HCT116 (cell line): ENCODE data around the gene HDAC8. TPM values are rescaled to one million over a fixed set of nuclear protein-coding genes. Genes with fewer than 3 reads are reported as not detected.

Source experiments
- ATAC-seq: fragments of 200-7000 bp; cut with Tn5 transposase; 2 replicates; pipeline ENCODE4 v1.9.1; 2020; ENCODE audit warnings: mild to moderate bottlenecking, moderate library complexity
- BruUV-seq: library from RNA; stranded (reverse); fragments of 400-500 nt; replicated peaks from 2 replicates; lab custom pipeline; 2021; lab: Mats Ljungman, UMichigan
- CTCF ChIA-PET: fragments of 300-600 bp; sonication (Branson Sonifier 250); formaldehyde crosslinking; loops from one replicate; lab custom pipeline; 2021; ENCODE audit warnings: antibody characterized with exemption; lab: Charles Lee
- POLR2A ChIA-PET: fragments of 300-600, 350-600 bp; sonication (Branson Sonifier 250); formaldehyde crosslinking; loops from one replicate; lab custom pipeline; 2021; ENCODE audit warnings: antibody characterized with exemption; lab: Charles Lee
- RAD21 ChIA-PET, 2 experiments: fragments of 300-600 bp; sonication (Branson Sonifier 250); formaldehyde crosslinking; loops; one replicate each; lab custom pipeline; 2023; ENCODE audit warnings: low total read pairs in 2 of 2; ENCODE audit not compliant: uncharacterized antibody in 2 of 2, unreplicated experiment in 2 of 2, low non-redundant PET in 1 of 2; lab: Charles Lee
- DNase-seq: peaks from one replicate; pipeline ENCODE4 v3.0.0-alpha.2; 2010; ENCODE audit warnings: low read depth, low spot score
- H2AFZ ChIP-seq: fragments of 200-600 bp; shearing (Covaris generic), sonication (generic); 2 replicates; pipeline ENCODE4 v1.6.1; 2017; ENCODE audit warnings: low read depth, mixed run types, mixed read lengths, antibody characterized with exemption, low read length; ENCODE audit not compliant: poor library complexity, severe bottlenecking
- H3K27ac ChIP-seq: 2 replicates; pipeline ENCODE4 v1.5.1; 2012; ENCODE audit warnings: low read depth, low read length
- H3K27me3 ChIP-seq: fragments of 200-600 bp; sonication (generic); 2 replicates; pipeline ENCODE4 v1.6.1; 2016; ENCODE audit warnings: mixed run types, low read length, mixed read lengths; ENCODE audit not compliant: insufficient read depth
- H3K36me3 ChIP-seq, 2 experiments: fragments of 200-500 bp in 1 of 2; fragments of 200-600 bp in 1 of 2; sonication (Bioruptor generic) in 1 of 2; sonication (generic) in 1 of 2; 2 replicates each; pipeline versions ENCODE4 v1.5.1 to v1.6.1; 2014 to 2016; ENCODE audit warnings: low read length in 2 of 2, inconsistent platforms in 1 of 2, mixed read lengths in 1 of 2, mixed run types in 1 of 2; ENCODE audit not compliant: insufficient read depth in 2 of 2, control insufficient read depth in 1 of 2
- H3K4me1 ChIP-seq, 2 experiments: fragments of 200-600 bp in 1 of 2; sonication (generic) in 1 of 2; 2 replicates each; pipeline versions ENCODE4 v1.5.1 to v1.6.1; 2012 to 2017; ENCODE audit warnings: low read length in 2 of 2, inconsistent platforms in 1 of 2, mild to moderate bottlenecking in 1 of 2, mixed read lengths in 1 of 2, mixed run types in 1 of 2, moderate library complexity in 1 of 2; ENCODE audit not compliant: insufficient read depth in 2 of 2, control insufficient read depth in 1 of 2
- H3K4me2 ChIP-seq: fragments of 200-600 bp; sonication (generic); 2 replicates; pipeline ENCODE4 v1.6.1; 2017; ENCODE audit warnings: mixed run types, low read length, mixed read lengths
- H3K4me3 ChIP-seq, 2 experiments: fragments of 200-600 bp in 1 of 2; sonication (generic) in 1 of 2; replicated peaks in 1 of 2; 2 replicates each; pipeline ENCODE4 v1.5.1; 2011 to 2016; ENCODE audit warnings: low read length in 2 of 2, control low read depth in 1 of 2, low read depth in 1 of 2, mild to moderate bottlenecking in 1 of 2, mixed read lengths in 1 of 2, mixed run types in 1 of 2
- H3K79me2 ChIP-seq: fragments of 200-600 bp; sonication (generic); 2 replicates; pipeline ENCODE4 v1.6.1; 2017; ENCODE audit warnings: mild to moderate bottlenecking, mixed run types, low read length, moderate library complexity, mixed read lengths; ENCODE audit not compliant: insufficient read depth
- H3K9ac ChIP-seq: fragments of 200-600 bp; sonication (generic); 2 replicates; pipeline ENCODE4 v1.6.1; 2016; ENCODE audit warnings: low read length, mixed read lengths
- H3K9me2 ChIP-seq: fragments of 200-600 bp; sonication (generic), shearing (Covaris generic); 2 replicates; pipeline ENCODE4 v1.6.1; 2017; ENCODE audit warnings: mixed run types, mild to moderate bottlenecking, moderate library complexity; ENCODE audit not compliant: insufficient read depth
- H3K9me3 ChIP-seq, 2 experiments: fragments of 200-500 bp in 1 of 2; fragments of 200-600 bp in 1 of 2; sonication (Bioruptor generic) in 1 of 2; sonication (generic) in 1 of 2; 2 replicates each; pipeline ENCODE4 v1.6.1; 2014 to 2017; ENCODE audit warnings: low read length in 2 of 2, mixed read lengths in 2 of 2, inconsistent platforms in 1 of 2, low read depth in 1 of 2, mild to moderate bottlenecking in 1 of 2, mixed run types in 1 of 2, moderate library complexity in 1 of 2; ENCODE audit not compliant: control insufficient read depth in 1 of 2, insufficient read depth in 1 of 2
- H4K20me1 ChIP-seq: fragments of 200-600 bp; sonication (generic), shearing (Covaris generic); 2 replicates; pipeline ENCODE4 v1.6.1; 2017; ENCODE audit warnings: mixed run types, mild to moderate bottlenecking, moderate library complexity; ENCODE audit not compliant: insufficient read depth
- ATF3 ChIP-seq: IDR thresholded peaks from 2 replicates; pipeline ENCODE4 v1.6.1; 2012
- CBX3 ChIP-seq: IDR thresholded peaks from 2 replicates; pipeline ENCODE4 v1.6.1; 2012; ENCODE audit warnings: low read depth
- EZH2 ChIP-seq: fragments of 200-600 bp; sonication (generic); IDR thresholded peaks from 2 replicates; pipeline ENCODE4 v1.6.1; 2017; ENCODE audit warnings: antibody characterized with exemption, mixed run types
- EZH2phosphoT487 ChIP-seq: fragments of 200-600 bp; IDR thresholded peaks from 2 replicates; pipeline ENCODE4 v1.6.1; 2018; ENCODE audit warnings: antibody characterized with exemption, borderline replicate concordance
- FOSL1 ChIP-seq: IDR thresholded peaks from 2 replicates; pipeline ENCODE4 v1.6.1; 2012; ENCODE audit warnings: low read depth
- MAX ChIP-seq: IDR thresholded peaks from 2 replicates; pipeline ENCODE4 v1.6.1; 2012
- POLR2AphosphoS5 ChIP-seq: IDR thresholded peaks from 2 replicates; pipeline ENCODE4 v1.6.1; 2011; ENCODE audit warnings: mild to moderate bottlenecking, low read depth, low read length, moderate library complexity
- RAD21 ChIP-seq: IDR thresholded peaks from 2 replicates; pipeline ENCODE4 v1.6.1; 2012; ENCODE audit warnings: low read depth, mild to moderate bottlenecking
- SIN3A ChIP-seq: IDR thresholded peaks from 2 replicates; pipeline ENCODE4 v1.6.1; 2012; ENCODE audit warnings: low read depth
- SRF ChIP-seq: IDR thresholded peaks from 2 replicates; pipeline ENCODE4 v1.6.1; 2012; ENCODE audit warnings: low read depth
- TCF7L2 ChIP-seq: IDR thresholded peaks from 2 replicates; pipeline ENCODE4 v1.7.0; 2011; ENCODE audit warnings: borderline replicate concordance, inconsistent platforms; ENCODE audit not compliant: insufficient read depth, insufficient read length; ENCODE audit errors: extremely low read depth
- ZFX ChIP-seq: fragments of 450-650 bp; IDR thresholded peaks from 2 replicates; pipeline ENCODE4 v1.6.1; 2017
- intact Hi-C: fragments of 100-400 bp; cut with micrococcal nuclease; formaldehyde crosslinking; loops from 2 replicates; pipeline ENCODE4 v1.10.0; 2022
- total RNA-seq: library from RNA; stranded (reverse); gene quantifications from one replicate; pipeline ENCODE4 v1.2.1, GENCODE V29; 2021; ENCODE audit not compliant: unreplicated experiment
- TF ChIP-seq, protein P1 (sequence below): IDR thresholded peaks from 2 replicates; pipeline ENCODE4 v1.6.1; 2011; ENCODE audit warnings: mild to moderate bottlenecking, low read length, moderate library complexity; ENCODE audit not compliant: insufficient replicate concordance; ENCODE audit errors: extremely low read depth
- TF ChIP-seq, protein P2 (sequence below): IDR thresholded peaks from 2 replicates; pipeline ENCODE4 v1.6.1; 2012; ENCODE audit warnings: low read depth

The HDAC8 gene
- total RNA-seq, 1 experiment from 2014 or later: 24.1 TPM

GRCh38 chrX:72372735-72373134, 199.9 kb downstream of the HDAC8 start:
- DNase-seq: no peak
- Histone ChIP-seq H3K27me3 (no peaks in the 10 kb centered on the region), H3K4me3 (no peak overlapping the region), H3K4me1 (no peaks in the 10 kb centered on the region), H3K36me3 (no peaks in the 10 kb centered on the region), H4K20me1 (no peaks in the 10 kb centered on the region), H3K27ac (no peak overlapping the region), H3K79me2 (no peaks in the 10 kb centered on the region), H2AFZ (no peak overlapping the region), H3K9me2 (no peaks in the 10 kb centered on the region), H3K4me2 (no peak overlapping the region), H3K9me3 (no peaks in the 10 kb centered on the region), H3K9ac (no peak overlapping the region)
- CTCF ChIA-PET: no interaction called here
- BruUV-seq: no TSS peak
- intact Hi-C loops: no loop called here
- POLR2A ChIA-PET: no interaction called here
- TF ChIP-seq SIN3A (no peak), MAX (no peak), TCF7L2 (no peak), RAD21 (no peak), CBX3 (no peak), FOSL1 (no peak), ATF3 (no peak), SRF (no peak), EZH2phosphoT487 (no peak), EZH2 (no peak)
- RAD21 ChIA-PET: no interaction called here
- no peak for ATAC-seq

DNA sequence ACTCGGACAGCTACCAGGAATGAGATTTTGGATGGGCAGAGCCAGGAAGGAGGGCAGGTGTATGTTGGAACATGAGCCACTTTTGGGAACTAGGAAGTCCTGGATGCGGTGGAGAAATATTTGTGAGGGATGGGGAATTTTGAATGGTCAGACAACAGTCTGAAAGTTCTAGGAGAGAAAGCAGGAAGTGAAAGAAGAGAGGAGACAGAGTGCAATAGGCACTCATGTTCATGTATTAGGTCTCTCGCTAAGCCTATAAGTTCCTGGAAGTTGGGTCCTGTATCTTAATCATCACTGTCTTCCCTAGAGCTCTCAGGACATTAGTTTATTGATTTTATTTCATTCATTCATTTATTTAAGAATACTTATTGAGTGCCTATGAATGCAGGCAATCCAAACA, 201.2 kb downstream of the HDAC8 start:
- no peak for ATAC-seq
- intact Hi-C loops: no loop called here
- H3K36me3 ChIP-seq: no peaks in the 10 kb centered on the region
- H3K27me3 ChIP-seq: no peaks in the 10 kb centered on the region
- H3K79me2 ChIP-seq: no peaks in the 10 kb centered on the region
- CTCF ChIA-PET: no interaction called here
- TF ChIP-seq, protein P1, sequence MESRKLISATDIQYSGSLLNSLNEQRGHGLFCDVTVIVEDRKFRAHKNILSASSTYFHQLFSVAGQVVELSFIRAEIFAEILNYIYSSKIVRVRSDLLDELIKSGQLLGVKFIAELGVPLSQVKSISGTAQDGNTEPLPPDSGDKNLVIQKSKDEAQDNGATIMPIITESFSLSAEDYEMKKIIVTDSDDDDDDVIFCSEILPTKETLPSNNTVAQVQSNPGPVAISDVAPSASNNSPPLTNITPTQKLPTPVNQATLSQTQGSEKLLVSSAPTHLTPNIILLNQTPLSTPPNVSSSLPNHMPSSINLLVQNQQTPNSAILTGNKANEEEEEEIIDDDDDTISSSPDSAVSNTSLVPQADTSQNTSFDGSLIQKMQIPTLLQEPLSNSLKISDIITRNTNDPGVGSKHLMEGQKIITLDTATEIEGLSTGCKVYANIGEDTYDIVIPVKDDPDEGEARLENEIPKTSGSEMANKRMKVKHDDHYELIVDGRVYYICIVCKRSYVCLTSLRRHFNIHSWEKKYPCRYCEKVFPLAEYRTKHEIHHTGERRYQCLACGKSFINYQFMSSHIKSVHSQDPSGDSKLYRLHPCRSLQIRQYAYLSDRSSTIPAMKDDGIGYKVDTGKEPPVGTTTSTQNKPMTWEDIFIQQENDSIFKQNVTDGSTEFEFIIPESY: no peak
- TF ChIP-seq POLR2AphosphoS5: no peak
- no peak for TF ChIP-seq ZFX
- TF ChIP-seq, protein P2, sequence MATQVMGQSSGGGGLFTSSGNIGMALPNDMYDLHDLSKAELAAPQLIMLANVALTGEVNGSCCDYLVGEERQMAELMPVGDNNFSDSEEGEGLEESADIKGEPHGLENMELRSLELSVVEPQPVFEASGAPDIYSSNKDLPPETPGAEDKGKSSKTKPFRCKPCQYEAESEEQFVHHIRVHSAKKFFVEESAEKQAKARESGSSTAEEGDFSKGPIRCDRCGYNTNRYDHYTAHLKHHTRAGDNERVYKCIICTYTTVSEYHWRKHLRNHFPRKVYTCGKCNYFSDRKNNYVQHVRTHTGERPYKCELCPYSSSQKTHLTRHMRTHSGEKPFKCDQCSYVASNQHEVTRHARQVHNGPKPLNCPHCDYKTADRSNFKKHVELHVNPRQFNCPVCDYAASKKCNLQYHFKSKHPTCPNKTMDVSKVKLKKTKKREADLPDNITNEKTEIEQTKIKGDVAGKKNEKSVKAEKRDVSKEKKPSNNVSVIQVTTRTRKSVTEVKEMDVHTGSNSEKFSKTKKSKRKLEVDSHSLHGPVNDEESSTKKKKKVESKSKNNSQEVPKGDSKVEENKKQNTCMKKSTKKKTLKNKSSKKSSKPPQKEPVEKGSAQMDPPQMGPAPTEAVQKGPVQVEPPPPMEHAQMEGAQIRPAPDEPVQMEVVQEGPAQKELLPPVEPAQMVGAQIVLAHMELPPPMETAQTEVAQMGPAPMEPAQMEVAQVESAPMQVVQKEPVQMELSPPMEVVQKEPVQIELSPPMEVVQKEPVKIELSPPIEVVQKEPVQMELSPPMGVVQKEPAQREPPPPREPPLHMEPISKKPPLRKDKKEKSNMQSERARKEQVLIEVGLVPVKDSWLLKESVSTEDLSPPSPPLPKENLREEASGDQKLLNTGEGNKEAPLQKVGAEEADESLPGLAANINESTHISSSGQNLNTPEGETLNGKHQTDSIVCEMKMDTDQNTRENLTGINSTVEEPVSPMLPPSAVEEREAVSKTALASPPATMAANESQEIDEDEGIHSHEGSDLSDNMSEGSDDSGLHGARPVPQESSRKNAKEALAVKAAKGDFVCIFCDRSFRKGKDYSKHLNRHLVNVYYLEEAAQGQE: no peak
- no peak for TF ChIP-seq SIN3A
- TF ChIP-seq EZH2phosphoT487: no peak
- BruUV-seq: no TSS peak
- H3K9me2 ChIP-seq: no peaks in the 10 kb centered on the region
- H3K9me3 ChIP-seq: no peaks in the 10 kb centered on the region
- H3K4me1 ChIP-seq: no peaks in the 10 kb centered on the region
- no peak overlapping the region for H3K9ac ChIP-seq
- POLR2A ChIA-PET: no interaction called here
- no peak overlapping the region for H3K4me3 ChIP-seq
- H4K20me1 ChIP-seq: no peaks in the 10 kb centered on the region
- H3K4me2 ChIP-seq: no peak overlapping the region
- RAD21 ChIA-PET: no interaction called here
- no peak overlapping the region for H2AFZ ChIP-seq
- no peak overlapping the region for H3K27ac ChIP-seq
- DNase-seq: no peak
